COLO668 (cell line): ENCODE results near the gene COL16A1.
A peak's percentile ranks its signal among the peaks of the same experiment; 100 is the strongest.

Source experiments
- DNase-seq: peaks from one replicate; lab custom pipeline; 2025; ENCODE audit not compliant: unreplicated experiment; lab: John Stamatoyannopoulos, UW

Gene COL16A1

DNA sequence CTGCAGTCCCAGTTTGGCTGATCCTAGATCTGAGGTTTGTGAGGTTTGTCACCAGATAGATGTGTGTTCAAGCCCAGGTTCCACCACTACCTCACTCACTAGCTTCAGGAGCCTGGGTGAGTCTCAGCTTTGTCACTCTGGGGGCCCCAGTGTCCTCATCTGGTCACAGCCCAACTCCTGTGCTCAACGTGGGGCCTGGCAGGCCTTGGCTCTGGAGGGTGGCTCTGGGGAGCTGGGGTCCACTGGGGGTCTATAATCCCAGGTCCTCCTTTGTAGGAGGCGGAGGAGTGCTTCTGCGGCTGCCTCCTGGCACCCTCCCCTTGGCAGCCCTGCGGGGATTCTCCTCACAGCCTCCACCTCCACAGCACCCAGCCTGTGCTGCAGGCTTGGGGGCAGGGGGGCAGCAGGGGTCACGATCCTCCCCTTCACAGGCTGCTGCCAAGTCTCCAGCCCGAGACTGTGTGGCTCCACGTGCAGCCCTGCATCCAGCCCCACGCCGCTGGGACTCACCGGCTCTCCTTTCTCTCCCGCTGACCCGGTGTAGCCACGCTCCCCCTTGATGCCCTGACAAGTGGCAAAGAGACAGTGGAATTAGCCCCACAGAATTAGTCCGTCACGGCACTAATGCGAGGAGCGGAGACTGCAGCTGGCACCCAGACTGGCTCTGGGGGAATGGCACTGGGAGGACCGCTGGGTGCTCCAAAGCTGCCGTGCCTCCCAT is 36.6 kb downstream of the COL16A1 start:
- DNase-seq = no peak

DNA sequence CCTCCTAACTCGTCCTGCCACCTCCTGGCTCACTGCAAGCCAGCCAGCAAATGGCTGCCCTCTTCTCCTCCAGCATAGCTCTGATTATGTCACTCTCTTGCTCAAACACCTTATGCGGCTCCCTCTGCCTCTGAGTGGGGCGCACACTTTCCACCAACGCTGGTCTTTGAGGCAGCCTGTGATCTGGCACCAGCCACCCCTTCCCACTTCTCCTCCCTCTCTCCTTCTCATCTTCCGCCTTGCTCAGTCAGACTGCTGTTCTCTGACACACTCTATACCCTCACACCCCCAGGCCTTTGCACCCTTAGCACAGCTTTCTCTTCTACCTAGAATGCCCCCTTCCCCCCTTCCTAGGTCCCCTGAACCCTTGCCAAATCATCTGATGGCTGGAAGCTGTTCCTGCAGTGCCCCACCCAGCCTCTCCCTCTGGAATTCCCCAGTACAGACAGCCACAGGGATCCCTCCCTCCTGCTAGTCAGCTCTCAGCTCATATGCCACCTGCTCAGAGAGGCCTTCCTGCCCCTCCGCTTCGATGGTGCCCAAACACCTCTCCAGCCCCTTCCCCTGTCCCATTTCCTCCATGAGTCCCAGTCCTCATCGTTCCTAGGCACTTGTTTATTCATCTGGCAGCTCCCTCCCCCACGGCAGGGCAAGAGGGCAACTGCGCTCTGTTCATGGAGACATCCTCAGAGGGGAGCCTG is 37.4 kb downstream of the COL16A1 start:
- peak; percentile 81 for DNase-seq

DNA sequence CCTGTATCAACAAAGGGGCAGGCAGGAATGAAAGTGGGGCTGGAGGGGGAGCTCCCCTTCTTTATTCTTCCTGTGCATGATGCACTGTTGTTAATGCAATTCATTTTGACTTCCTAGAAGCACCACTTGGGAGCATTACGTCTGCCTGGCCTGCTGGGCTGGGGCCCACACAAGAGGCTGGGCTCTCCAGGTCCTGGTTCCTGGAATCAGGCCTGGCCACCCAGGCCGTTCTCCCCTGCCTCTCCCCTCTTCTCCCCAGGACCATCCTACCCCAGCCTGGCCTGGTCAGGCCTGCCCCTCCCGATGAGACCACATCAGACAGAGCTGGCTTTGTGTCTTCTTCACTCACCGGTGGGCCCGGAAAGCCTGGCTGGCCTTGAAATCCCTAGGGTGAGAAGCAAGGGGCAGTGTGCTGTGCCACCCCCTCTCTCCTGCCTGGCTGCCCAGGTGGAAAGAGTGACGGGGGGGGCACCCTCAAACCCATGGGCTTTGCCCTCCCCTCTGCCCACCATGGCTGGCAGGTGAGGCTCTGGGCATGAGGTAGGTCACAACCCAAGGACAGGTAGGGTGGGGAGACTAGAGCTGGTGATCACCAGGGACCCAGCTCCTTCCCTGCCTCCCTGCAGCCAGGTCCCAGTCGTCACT is 38.5 kb downstream of the COL16A1 start:
- DNase-seq = no peak

DNA sequence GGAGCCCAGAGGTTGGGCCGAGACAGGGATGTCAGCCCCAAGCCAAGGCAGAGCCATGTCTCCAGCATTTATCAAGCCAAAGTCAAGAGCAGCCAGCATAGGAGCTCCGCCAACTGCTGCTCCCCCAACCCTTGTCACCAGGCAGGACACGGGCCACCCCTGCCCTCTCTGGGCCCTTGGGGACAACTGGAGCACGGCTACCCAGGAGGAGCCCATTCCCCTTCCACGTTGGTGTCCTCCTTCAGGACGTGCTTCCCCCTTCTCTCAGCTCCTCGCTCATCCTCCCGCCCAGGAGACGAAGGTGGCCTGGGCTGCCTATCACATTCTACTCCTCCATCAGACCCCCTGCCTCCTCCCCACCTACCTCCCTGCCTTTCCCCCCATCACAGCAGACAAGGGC is 39.3 kb downstream of the COL16A1 start:
- no peak for DNase-seq

DNA sequence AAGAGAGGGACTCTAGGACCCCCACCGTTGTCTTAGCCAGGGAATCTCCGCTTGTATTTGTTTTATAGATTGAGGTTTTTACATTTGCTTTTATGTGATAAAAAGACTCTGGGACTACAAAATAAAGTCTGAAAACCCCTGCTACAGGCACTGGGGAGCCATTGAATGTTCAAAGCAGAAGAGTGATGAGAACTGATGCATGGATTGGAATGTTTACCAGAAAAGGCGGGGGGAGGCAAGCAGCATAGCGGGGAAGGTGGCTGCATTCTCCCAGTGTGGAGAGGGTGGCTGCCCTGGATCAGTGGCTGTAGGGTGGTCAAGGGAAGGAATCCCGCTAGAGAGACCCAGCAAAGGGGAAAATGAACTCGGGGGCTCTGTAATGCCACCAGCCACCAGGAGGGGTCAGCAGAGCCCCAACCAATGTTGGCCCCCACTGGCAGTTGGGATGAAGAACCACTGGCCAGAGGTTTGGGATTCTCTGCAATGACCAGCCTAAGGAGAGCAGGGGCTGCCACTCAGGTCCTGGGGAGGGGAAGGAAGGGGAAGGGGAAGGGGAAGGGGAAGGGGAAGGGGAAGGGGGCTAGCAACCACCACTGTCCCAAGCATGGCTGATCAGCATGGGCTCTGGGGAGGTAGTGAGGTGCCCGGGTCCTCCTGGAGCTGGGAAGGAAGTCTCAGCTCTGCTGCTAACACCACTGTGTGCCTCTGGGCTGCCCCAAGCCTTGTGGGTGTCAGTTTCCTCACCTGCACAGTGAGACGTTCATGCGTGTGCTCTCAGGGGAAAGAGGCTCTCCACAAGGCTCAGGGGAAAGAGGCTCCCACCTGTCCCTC is 40.0 kb downstream of the COL16A1 start:
- peak; percentile 64 for DNase-seq

DNA sequence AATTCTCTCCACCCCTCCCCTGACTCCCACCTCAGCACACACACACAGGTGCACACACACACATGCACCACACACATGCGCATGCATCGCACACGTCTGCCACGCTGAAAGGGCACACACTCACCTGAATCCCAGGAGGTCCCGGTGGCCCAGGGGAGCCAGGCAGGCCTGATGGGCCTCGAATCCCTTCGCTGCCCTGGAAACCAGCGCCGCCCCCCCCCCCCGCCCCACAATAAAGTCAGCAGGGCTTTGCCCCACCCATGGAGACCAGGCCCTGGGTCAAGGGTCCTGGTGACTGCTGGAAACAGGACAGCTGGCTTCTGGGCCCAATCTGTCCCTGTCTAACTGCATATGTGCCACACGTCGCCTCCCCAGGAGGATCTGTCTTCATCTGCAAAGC is 41.4 kb downstream of the COL16A1 start:
- no peak for DNase-seq

DNA sequence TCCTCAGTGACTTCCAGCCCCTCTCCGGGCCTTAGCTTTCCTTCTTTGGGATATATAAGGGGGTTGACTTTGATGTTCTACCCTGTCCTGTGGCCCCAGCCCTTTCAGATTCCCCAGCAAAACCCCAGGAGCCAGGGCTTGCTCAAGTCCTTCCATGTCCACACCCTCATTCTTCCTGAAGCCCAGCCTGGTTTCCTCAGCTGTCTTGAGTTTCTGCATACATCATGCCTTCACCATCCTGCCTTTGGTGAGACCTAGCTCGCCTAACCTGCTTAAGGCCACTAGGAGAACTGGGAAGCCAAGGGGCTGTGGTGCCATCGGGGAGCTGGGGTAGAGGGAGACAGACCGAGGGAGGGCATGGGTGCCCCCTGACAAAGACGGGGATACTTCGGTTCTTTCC is 42.0 kb downstream of the COL16A1 start:
- no peak for DNase-seq

DNA sequence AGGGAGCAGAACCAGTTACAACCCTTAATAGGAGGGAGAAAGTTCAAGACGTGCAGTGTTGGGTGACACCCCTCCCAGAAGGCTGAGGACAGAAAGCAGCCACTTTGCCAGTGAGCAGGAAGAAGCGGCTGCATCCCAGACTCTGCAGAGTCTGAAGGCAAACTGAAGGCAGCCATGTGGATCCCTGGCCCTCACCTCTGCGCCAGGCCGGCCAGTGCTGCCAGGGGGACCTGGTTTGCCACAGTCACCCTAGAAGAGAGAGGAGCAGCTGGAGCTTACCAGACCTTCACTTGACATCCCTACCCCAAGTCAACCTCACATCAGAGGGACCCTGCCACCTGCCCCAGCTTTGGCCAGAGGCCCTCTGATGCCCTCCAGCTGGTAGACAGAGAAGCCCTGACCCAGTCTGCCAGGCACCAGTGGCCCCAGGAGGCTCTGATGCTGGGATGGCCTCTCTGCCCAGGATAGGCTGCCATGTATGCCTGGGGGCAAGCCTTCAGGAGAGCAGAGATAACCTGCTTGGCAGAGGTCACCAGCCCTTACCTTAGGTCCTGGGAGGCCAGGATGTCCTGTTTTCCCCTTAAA is 42.9 kb downstream of the COL16A1 start:
- no peak for DNase-seq

DNA sequence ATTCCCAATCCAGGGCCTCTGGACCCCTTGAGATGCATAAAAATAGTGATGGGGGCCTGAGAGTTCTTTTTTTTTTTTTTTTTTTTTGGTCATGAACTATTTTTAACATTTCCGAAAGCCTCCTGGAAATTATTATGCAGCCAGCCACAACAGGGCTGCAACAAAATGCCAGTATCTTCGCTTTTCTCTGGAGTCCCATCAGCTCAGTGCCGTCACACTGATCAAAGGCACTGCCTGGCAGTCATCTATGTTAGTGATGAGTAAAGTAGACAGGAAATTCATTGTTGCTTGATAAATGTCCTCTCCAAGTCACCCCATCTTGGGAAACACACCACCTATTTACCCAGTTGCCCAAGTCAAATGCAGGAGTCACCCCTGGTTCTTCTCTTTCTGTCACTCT is 43.9 kb downstream of the COL16A1 start:
- DNase-seq = no peak

DNA sequence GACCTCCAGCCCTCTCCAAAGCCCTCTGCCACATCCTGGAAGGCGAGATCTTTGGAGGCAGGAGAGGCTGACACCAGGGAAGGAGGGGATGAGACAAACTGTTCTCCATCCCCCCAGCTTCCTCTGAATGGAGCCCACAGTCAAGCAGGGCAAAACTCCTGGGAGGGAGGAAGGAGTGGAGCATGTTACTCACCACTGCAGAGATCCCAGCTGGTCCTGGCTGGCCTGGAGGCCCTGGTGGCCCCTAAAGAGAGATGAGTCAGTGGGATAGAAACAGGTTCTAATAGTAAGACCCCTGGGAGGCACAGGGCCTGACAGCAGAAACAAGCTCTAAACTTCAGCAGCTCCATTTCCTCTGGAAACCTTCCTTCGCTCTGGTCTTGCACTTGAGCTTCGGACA is 45.1 kb downstream of the COL16A1 start:
- no peak for DNase-seq

DNA sequence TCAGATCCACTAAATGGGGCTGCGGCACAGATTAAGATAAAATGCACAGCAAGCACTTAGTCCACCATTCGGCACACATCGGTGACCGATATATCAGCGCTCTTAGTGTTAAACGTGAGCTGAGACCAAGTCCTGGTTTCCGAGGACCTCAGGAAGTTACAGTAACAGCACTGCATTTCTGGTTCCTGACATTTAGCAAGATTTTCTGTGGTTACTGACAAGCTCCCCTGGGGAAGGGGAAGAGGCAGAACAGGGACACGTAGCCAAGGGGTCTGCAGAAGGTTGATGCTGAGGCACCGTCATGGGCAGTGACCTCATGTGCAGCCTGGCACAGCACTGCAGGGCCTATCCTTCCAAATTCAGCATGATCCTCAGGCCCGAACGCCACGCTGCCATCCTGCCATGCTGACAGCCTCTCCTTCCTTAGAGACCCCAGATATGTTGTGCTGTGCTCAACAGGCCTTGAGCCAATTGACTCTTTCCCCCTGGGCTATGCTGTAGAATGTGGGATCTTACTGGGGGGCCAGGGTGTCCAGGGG is 45.8 kb downstream of the COL16A1 start:
- no peak for DNase-seq

DNA sequence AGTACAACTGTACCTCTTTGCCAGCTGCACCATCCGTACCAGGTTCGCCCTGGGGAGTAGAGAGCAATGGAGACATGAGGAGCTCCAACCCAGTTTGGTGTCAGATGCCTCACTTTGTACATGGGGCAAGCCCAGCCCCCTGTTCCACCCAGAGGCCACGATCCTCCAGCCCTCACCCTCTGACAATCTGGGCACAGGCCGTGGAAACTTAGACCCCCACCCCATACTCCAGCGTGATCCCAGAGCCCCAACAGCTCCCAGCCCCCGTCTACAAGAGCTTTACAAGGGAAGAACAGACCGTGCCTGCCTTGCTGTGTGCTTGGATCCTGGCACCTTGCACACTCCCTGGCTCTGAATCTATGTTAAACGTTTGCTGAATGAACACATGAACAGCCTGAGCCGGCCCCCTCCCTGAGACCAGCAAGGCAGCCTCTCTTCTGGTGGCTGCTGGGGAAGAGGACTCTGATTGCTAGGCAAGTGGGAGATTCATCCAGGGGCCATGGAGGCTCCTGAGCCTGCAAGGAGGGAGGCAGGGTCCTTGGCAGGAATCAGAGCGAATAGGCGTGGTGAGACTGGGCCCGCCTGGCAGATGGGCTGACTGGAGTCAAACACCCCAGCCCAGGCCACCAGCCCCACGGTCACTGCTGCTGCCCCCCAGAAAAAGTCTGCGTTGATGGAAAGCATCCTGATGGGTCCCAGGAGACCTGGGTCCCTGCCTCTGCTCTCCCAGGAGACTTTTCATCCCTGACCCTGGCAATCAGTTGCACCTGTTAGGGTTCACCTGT is 46.6 kb downstream of the COL16A1 start:
- DNase-seq = no peak

DNA sequence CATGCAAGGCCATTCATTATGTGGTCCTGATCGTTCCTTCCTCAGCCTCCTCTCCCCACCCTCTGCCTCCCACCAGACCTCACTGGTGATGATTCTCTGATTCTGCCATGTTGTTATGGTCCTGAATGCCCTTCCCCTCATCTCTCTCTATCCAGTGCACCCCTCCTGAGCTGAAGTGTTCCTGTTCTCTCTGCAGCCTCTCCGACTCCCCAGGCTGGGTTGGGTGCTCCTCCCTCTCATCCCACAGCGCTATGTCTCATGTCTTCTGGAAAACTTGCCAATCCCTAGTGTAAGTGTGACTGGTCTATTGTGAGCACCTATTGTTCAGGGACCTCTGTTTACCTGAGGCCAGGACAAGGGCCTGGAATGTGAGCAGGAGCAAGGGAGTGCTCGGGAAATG is 48.1 kb downstream of the COL16A1 start:
- DNase-seq = no peak

DNA sequence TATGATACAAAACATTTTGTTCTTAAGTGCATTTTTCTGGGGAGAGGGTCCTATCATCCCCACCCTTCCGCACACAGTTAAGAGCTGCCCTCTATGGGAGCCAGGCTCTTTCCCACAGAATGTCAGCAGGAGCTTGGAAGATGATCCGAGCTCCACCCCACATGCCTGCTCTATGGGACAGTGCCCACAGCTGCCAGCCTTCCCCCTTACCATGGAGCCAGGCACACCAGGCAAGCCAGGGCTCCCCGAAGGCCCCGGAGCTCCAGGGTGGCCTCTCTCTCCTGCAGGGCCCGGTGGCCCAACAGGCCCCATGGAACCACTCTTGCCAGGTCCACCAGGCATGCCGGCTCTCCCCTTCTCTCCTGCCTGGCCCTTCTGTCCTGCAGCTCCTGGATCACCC is 48.7 kb downstream of the COL16A1 start:
- DNase-seq = no peak

DNA sequence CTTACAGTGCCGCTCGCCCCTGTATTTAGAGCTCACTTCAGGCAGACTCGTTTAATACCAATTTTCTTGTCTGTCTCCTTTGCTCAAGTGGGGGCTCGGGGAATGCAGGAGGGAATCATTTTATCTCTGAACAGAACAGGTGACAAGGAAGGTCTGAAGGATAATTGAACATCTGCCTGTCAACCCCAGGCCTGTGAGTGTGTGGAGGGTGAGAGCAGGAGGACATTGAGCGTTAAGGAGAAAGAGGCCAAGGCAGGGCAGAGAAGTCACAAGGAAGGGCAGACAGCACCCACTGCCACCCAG is 49.4 kb downstream of the COL16A1 start:
- no peak for DNase-seq

DNA sequence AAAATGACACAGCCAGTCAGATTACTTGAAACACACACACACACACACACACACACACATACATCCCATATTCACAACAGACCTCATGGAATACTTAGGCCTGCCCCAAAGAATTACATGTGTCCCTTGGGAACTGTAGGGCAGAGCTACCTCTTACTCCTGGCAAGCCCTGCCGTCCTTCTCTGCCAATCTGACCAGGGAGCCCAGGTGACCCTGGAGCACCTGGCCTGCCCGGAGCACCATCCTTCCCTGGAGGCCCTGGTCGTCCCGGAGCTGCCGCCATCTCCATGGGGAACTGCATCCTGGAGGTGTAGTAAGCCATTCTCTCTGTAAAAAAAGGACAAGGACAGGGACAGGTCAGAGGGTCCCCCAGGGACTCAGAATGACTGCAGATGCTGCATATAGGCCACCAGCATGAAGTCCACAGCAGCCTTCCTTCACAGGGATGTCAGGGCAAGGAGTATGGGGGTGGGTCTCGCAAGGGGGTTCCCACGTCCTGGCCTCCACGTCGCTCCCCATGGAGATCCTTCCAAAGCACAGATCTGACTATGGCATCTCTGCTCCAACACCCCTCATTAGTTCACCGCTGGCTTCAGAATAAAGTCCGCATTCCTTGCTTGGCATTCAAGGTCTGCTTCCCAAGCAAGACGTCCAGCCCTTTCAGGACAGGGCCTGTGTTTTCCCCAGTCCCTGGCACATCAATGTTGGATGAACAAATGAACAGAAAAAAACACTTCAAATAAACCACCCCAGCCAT is 49.9 kb downstream of the COL16A1 start:
- DNase-seq = no peak

DNA sequence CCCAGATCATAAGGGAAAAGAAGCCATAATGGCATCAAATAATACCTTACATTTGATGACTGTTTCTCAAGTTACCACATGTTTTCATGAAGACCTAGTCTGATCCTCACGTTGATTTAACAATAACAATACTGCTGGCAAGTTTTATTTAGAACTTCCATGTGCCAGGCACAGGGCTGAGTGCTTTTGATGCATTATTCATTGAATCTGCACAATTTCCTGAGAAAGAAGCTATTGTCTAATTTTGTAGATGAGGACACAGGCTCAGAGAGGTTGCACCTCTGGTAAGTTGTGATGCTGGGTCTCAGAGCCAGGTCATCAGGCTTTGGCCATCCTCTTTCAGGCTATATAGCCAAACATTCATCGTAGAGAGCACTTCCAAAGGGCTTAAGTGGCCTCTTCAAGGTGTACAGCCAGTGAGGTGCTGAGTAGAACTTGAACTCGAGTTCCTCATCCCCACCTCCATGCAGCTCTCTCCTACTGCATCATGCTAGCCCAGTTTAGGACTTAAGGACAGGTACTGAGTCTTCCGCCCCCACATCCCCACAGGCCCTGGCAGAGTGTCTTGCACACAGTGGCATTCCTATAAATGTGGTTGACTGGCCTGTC is 50.8 kb downstream of the COL16A1 start:
- no peak for DNase-seq

DNA sequence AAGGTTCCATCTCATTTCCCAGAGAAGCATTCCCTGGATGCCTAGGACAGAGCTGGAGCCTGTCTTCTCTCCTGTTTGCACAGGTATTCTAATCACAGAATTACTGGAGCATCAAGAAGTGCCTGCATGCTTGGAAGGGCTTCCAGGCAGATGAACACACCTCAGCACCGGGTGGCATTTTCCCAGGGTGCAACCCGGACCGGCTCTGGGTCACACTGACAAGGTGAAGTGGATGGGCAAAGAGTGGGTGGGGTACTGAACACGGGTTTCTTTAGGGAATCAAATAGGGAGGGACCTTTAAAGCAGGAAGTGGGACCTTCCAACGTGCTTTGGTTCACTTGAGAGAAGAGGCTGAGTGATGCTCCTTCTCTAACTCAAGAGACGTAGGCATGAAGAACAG is 52.1 kb downstream of the COL16A1 start:
- DNase-seq = no peak

DNA sequence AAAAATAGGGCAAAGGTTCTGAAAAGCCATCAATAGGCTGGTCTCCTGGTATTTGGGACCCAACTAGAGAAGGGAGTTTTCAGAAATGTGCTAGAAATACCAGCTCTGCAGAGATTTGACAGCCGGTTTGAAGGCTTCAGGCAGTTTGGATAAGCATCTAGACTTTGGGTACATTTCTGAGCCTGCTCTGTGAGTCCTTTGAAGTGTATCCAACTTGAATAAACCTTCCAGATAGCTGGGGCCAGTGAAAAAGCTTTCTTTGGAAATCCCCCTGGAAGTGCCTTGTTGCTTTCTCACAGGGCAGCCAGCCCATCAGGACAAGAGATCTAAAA is 52.8 kb downstream of the COL16A1 start:
- no peak for DNase-seq
